ENCODE data around the gene GRIK2.

DNA sequence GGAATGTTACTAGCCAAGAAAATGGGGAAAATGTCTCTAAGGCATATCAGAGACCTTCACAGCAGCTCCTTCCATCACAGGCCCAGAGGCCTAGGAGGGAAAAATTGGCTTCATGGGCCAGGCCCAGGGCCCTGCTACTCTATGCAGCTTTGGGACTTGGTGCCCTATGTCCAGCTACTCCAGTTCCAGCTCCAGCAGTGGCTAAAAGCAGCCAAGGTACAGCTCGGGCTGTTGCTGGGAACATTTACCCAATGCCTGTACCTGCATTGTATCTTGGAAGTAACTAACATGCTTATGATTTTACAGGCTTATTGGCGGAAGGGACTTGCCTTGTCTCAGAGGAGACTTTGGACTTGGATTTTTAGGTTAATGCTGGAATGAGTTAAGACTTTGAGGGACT, 390.6 kb downstream of the GRIK2 start:
- no peak for TF ChIP-seq POLR2A (IDR thresholded peaks at IDR 0.05)
- TF ChIP-seq, protein P1, sequence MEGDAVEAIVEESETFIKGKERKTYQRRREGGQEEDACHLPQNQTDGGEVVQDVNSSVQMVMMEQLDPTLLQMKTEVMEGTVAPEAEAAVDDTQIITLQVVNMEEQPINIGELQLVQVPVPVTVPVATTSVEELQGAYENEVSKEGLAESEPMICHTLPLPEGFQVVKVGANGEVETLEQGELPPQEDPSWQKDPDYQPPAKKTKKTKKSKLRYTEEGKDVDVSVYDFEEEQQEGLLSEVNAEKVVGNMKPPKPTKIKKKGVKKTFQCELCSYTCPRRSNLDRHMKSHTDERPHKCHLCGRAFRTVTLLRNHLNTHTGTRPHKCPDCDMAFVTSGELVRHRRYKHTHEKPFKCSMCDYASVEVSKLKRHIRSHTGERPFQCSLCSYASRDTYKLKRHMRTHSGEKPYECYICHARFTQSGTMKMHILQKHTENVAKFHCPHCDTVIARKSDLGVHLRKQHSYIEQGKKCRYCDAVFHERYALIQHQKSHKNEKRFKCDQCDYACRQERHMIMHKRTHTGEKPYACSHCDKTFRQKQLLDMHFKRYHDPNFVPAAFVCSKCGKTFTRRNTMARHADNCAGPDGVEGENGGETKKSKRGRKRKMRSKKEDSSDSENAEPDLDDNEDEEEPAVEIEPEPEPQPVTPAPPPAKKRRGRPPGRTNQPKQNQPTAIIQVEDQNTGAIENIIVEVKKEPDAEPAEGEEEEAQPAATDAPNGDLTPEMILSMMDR (IDR thresholded peaks at IDR 0.05), result no peak

Data from Peyer's patch (tissue), 4 donors.